HL-60 (cell line): Measurements from ENCODE around the gene PCSK9.

Experiments
- DNase-seq, 2 experiments: peaks; one replicate each; pipeline ENCODE4 v3.0.0-alpha.2; 2010 to 2020; ENCODE audit warnings: low read depth in 1 of 2, low spot score in 1 of 2
- H3K27ac ChIP-seq: fragments of 250-450 bp; sonication (Bioruptor Pico); replicated peaks from 2 replicates; pipeline ENCODE4 v1.5.1; 2020; ENCODE audit warnings: mild to moderate bottlenecking, moderate library complexity
- H3K27me3 ChIP-seq: fragments of 250-450 bp; sonication (Bioruptor Pico); 2 replicates; pipeline ENCODE4 v1.5.1; 2021; ENCODE audit warnings: mild to moderate bottlenecking, moderate library complexity; ENCODE audit not compliant: insufficient read depth, poor library complexity, severe bottlenecking
- H3K4me3 ChIP-seq: replicated peaks from 2 replicates; pipeline ENCODE4 v1.5.1; 2011; ENCODE audit warnings: mild to moderate bottlenecking, control low read depth, low read length; ENCODE audit not compliant: insufficient read depth
- CTCF ChIP-seq: IDR thresholded peaks from one replicate; pipeline ENCODE4 v1.5.1; 2011; ENCODE audit warnings: low read length, control low read depth, inconsistent platforms; ENCODE audit not compliant: insufficient read depth
- GABPA ChIP-seq: IDR thresholded peaks from 2 replicates; pipeline ENCODE4 v1.6.1; 2012; ENCODE audit warnings: low read depth
- POLR2AphosphoS5 ChIP-seq: IDR thresholded peaks from 2 replicates; pipeline ENCODE4 v1.6.1; 2012; ENCODE audit warnings: low read depth
- REST ChIP-seq: IDR thresholded peaks from 2 replicates; pipeline ENCODE4 v1.6.1; 2012; ENCODE audit warnings: low read depth; ENCODE audit not compliant: insufficient replicate concordance
- SPI1 ChIP-seq: IDR thresholded peaks from 2 replicates; pipeline ENCODE4 v1.6.1; 2012; ENCODE audit warnings: low read depth, mild to moderate bottlenecking, borderline replicate concordance

Gene PCSK9

GRCh38 chr1:55037733-55038551 lies 1.4 kb upstream of the PCSK9 start:
- Histone ChIP-seq H3K27ac (no peak overlapping the region), H3K4me3 (no peak overlapping the region), H3K27me3 (peaks cover 40% of the 10 kb centered on the region)
- TF ChIP-seq REST (no peak), POLR2AphosphoS5 (no peak)
- DNase-seq, result no peak

GRCh38 chr1:55038552-55038838 lies 853 bp upstream of the PCSK9 start:
- Histone ChIP-seq H3K27ac (no peak overlapping the region), H3K27me3 (peaks cover 40% of the 10 kb centered on the region)

GRCh38 chr1:55038974-55039341 lies 390 bp upstream of the PCSK9 start:
- TF ChIP-seq GABPA (no peak), CTCF (no peak), POLR2AphosphoS5 (no peak), SPI1 (no peak), REST (no peak)
- no peak overlapping the region for H3K27ac ChIP-seq
- H3K4me3 ChIP-seq, result no peak overlapping the region
- no peak for DNase-seq
- peaks cover 40% of the 10 kb centered on the region for H3K27me3 ChIP-seq

More at GRCh38 chr1:55038552-55038838, 853 bp upstream of the PCSK9 start:
- no peak for DNase-seq
- H3K4me3 ChIP-seq, result no peak overlapping the region
- TF ChIP-seq REST (no peak), CTCF (no peak), POLR2AphosphoS5 (no peak), GABPA (no peak), SPI1 (no peak)
